HG02981 (cell line): Measurements from ENCODE around the gene MTMR3.
"Not testable (repeated sequence)": the region's sequence is repeated elsewhere in the genome, so short reads cannot be mapped to it uniquely, and the experiment has no call there.

ENCODE experiments used
- ATAC-seq: cut with Tn5 transposase; IDR thresholded peaks from one replicate; pipeline ENCODE4 v1.9.1; 2021; ENCODE audit warnings: mild to moderate bottlenecking, moderate library complexity; ENCODE audit not compliant: unreplicated experiment

The MTMR3 gene

GRCh38 chr22:29883045-29883774 is at the start of gene MTMR3:
MTMR3 (plus strand) TSS chr22:29883174; CDS start chr22:29971060, 87,886 bp downstream.
- peak; percentile 52 for ATAC-seq

- no peak for ATAC-seq
Measured at GRCh38 chr22:29833392-29833965, 49.5 kb upstream of the MTMR3 start.

GRCh38 chr22:29834046-29834445 is 48.9 kb upstream of the MTMR3 start:
- no peak for ATAC-seq

- ATAC-seq = not testable (repeated sequence)
Measured at GRCh38 chr22:29836791-29837370, 46.1 kb upstream of the MTMR3 start.

GRCh38 chr22:29837741-29838598 is 45.0 kb upstream of the MTMR3 start, which contains the start of gene ASCC2:
ASCC2 (minus strand) TSS chr22:29838274; CDS start chr22:29832325, 5,949 bp downstream.
- peak; percentile 94 for ATAC-seq

GRCh38 chr22:29838599-29838956 is 44.4 kb upstream of the MTMR3 start:
- peak; percentile 2 for ATAC-seq

GRCh38 chr22:29839039-29839438 is 43.9 kb upstream of the MTMR3 start:
- no peak for ATAC-seq

- ATAC-seq = no peak
Measured at GRCh38 chr22:29840498-29840897, 42.5 kb upstream of the MTMR3 start.

GRCh38 chr22:29842172-29842571 is 40.8 kb upstream of the MTMR3 start:
- no peak for ATAC-seq

GRCh38 chr22:29842740-29843139 is 40.2 kb upstream of the MTMR3 start:
- no peak for ATAC-seq

- no peak for ATAC-seq
Measured at GRCh38 chr22:29846290-29846689, 36.7 kb upstream of the MTMR3 start.

GRCh38 chr22:29848111-29848510 is 34.9 kb upstream of the MTMR3 start:
- ATAC-seq = no peak

GRCh38 chr22:29854432-29854831 is 28.5 kb upstream of the MTMR3 start:
- no peak for ATAC-seq

GRCh38 chr22:29855611-29856181 is 27.3 kb upstream of the MTMR3 start:
- ATAC-seq = no peak

GRCh38 chr22:29856496-29856895 is 26.5 kb upstream of the MTMR3 start:
- no peak for ATAC-seq

- ATAC-seq = not testable (repeated sequence)
Measured at GRCh38 chr22:29859030-29859429, 23.9 kb upstream of the MTMR3 start.

GRCh38 chr22:29860006-29860766 is 22.8 kb upstream of the MTMR3 start:
- ATAC-seq = no peak

- ATAC-seq = no peak
Measured at GRCh38 chr22:29861672-29862297, 21.2 kb upstream of the MTMR3 start.

- not testable (repeated sequence) for ATAC-seq
Measured at GRCh38 chr22:29865572-29865971, 17.4 kb upstream of the MTMR3 start.

GRCh38 chr22:29867260-29867659 is 15.7 kb upstream of the MTMR3 start:
- no peak for ATAC-seq
